Prostate gland (tissue), 2 donors: ENCODE results near the gene ORC2. TPM values are rescaled to one million over a fixed set of nuclear protein-coding genes. Genes with fewer than 3 reads are reported as not detected.
"Not testable (repeated sequence)": the region's sequence is repeated elsewhere in the genome, so short reads cannot be mapped to it uniquely, and the experiment has no call there.

Experiments
- DNase-seq: peaks from one replicate; pipeline ENCODE4 v3.0.0-alpha.2; 2019; ENCODE audit warnings: low spot score
- H3K27ac ChIP-seq, 2 donors: fragments of 200-600 bp; sonication (generic); 2 replicates each; pipeline ENCODE4 v1.5.1; 2017 to 2019
- H3K27me3 ChIP-seq: fragments of 200-600 bp; sonication (generic); replicated peaks from 2 replicates; pipeline ENCODE4 v1.5.1; 2019; ENCODE audit not compliant: insufficient read depth
- H3K36me3 ChIP-seq, 2 donors: fragments of 200-600 bp; sonication (generic); 1 replicate in 1 of 2; 2 replicates in 1 of 2; pipeline versions ENCODE4 v1.5.1 to v1.8.1; 2017 to 2019
- H3K4me1 ChIP-seq: fragments of 200-600 bp; sonication (generic); replicated peaks from 2 replicates; pipeline ENCODE4 v1.5.1; 2019
- H3K4me3 ChIP-seq, 2 donors: fragments of 200-600 bp; sonication (generic); 2 replicates each; pipeline ENCODE4 v1.5.1; 2017 to 2019
- H3K9me3 ChIP-seq: fragments of 200-600 bp; sonication (generic); 2 replicates; pipeline ENCODE4 v1.5.1; 2017
- CTCF ChIP-seq, 4 experiments: fragments of 200-600 bp in 2 of 4; fragments of 450-650 bp in 2 of 4; sonication (generic) in 2 of 4; IDR thresholded peaks; 1 replicate in 3 of 4; 2 replicates in 1 of 4; pipeline ENCODE4 v1.5.1; 2016 to 2019; ENCODE audit warnings: antibody characterized with exemption in 4 of 4, mild to moderate bottlenecking in 2 of 4, moderate library complexity in 2 of 4
- POLR2A ChIP-seq: fragments of 450-650 bp; IDR thresholded peaks from one replicate; pipeline ENCODE4 v1.6.1; 2016; ENCODE audit warnings: antibody characterized with exemption, mild to moderate bottlenecking
- POLR2AphosphoS5 ChIP-seq: sonication (generic); formaldehyde crosslinking; IDR thresholded peaks from one replicate; pipeline ENCODE4 v1.6.1; 2017; ENCODE audit warnings: antibody characterized with exemption
- WGBS: methylation state at CpG from one replicate; pipeline ENCODE4 v1.1.5; 2018; 5-methylcytosine and 5-hydroxymethylcytosine counted together
- intact Hi-C: fragments of 100-400 bp; cut with DNase I; formaldehyde crosslinking; loops from one replicate; pipeline ENCODE4 v1.14.2; 2022
- total RNA-seq, 2 donors: library from RNA; depleted of rRNA; stranded (reverse); fragments of >200 nt; gene quantifications; one replicate each; pipeline ENCODE4 v1.1.0, GENCODE V29; 2016

The ORC2 gene
- total RNA-seq, 2 donors from 2014 or later, result 21.9 to 32.1 TPM

GRCh38 chr2:200975672-200976071 is 12.2 kb upstream of the ORC2 start:
- intact Hi-C loops, result no loop called here
- no peak for TF ChIP-seq POLR2A
- TF ChIP-seq POLR2AphosphoS5, result no peak
- TF ChIP-seq CTCF (IDR thresholded peaks at IDR 0.05), result no peak
- H3K4me3 ChIP-seq, result no peak overlapping the region
- H3K4me1 ChIP-seq, result no peaks in the 10 kb centered on the region
- no peak for DNase-seq
- H3K27me3 ChIP-seq, result no peaks in the 10 kb centered on the region
- H3K36me3 ChIP-seq, result no peaks in the 10 kb centered on the region
- no peaks in the 10 kb centered on the region for H3K9me3 ChIP-seq
- no peak overlapping the region for H3K27ac ChIP-seq

GRCh38 chr2:200970057-200970456 is 6.6 kb upstream of the ORC2 start:
- DNase-seq, intact Hi-C loops: not testable (repeated sequence)
- 93% methylated on average over 3 of the region's 3 CpGs for WGBS

GRCh38 chr2:200968735-200969134 is 5.3 kb upstream of the ORC2 start:
- Histone ChIP-seq H3K9me3 (no peaks in the 10 kb centered on the region), H3K4me1 (no peaks in the 10 kb centered on the region), H3K36me3 (no peaks in the 10 kb centered on the region), H3K27ac (no peak overlapping the region), H3K4me3 (no peak overlapping the region), H3K27me3 (no peaks in the 10 kb centered on the region)
- intact Hi-C loops, result loop anchor here (10.0 kb wide), 1 partner anchor 186 kb away; no protein-coding TSS in a partner anchor
- WGBS, result 71% methylated on average over 2 of the region's 2 CpGs
- no peak for DNase-seq
- TF ChIP-seq CTCF (IDR thresholded peaks at IDR 0.05), result no peak
- TF ChIP-seq POLR2A, result no peak
- TF ChIP-seq POLR2AphosphoS5, result no peak

More at GRCh38 chr2:200970057-200970456, 6.6 kb upstream of the ORC2 start:
- not testable (repeated sequence) for H3K9me3 ChIP-seq, H3K4me3 ChIP-seq, H3K4me1 ChIP-seq, H3K27me3 ChIP-seq, H3K36me3 ChIP-seq, H3K27ac ChIP-seq

GRCh38 chr2:200968162-200968561 is 4.7 kb upstream of the ORC2 start:
- H3K27ac ChIP-seq, result no peak overlapping the region
- H3K4me1 ChIP-seq, result no peaks in the 10 kb centered on the region
- TF ChIP-seq POLR2A (no peak), CTCF (IDR thresholded peaks at IDR 0.05) (no peak), POLR2AphosphoS5 (no peak)
- no peak overlapping the region for H3K4me3 ChIP-seq
- intact Hi-C loops, result loop anchor here (10.0 kb wide), 1 partner anchor 187 kb away; no protein-coding TSS in a partner anchor
- H3K27me3 ChIP-seq, result no peaks in the 10 kb centered on the region
- WGBS, result 96% methylated on average over 1 of the region's 1 CpG
- no peaks in the 10 kb centered on the region for H3K36me3 ChIP-seq
- DNase-seq, result no peak
- no peaks in the 10 kb centered on the region for H3K9me3 ChIP-seq

- no peaks in the 10 kb centered on the region for H3K36me3 ChIP-seq
- no peak for TF ChIP-seq POLR2A
- no peak for TF ChIP-seq POLR2AphosphoS5
- TF ChIP-seq CTCF (IDR thresholded peaks at IDR 0.05), result no peak
- no peak overlapping the region for H3K27ac ChIP-seq
- H3K9me3 ChIP-seq, result no peaks in the 10 kb centered on the region
- no peaks in the 10 kb centered on the region for H3K4me1 ChIP-seq
- intact Hi-C loops, result loop anchor here (10.0 kb wide), 1 partner anchor 188 kb away; no protein-coding TSS in a partner anchor
- 66% methylated on average over 4 of the region's 4 CpGs for WGBS
- H3K4me3 ChIP-seq, result no peak overlapping the region
- H3K27me3 ChIP-seq, result no peaks in the 10 kb centered on the region
- DNase-seq, result no peak
These were observed 3.3 kb upstream of the ORC2 start for GRCh38 chr2:200966770-200967169.
